ENCODE results near the gene ARRDC1.

ARRDC1 gene

DNA sequence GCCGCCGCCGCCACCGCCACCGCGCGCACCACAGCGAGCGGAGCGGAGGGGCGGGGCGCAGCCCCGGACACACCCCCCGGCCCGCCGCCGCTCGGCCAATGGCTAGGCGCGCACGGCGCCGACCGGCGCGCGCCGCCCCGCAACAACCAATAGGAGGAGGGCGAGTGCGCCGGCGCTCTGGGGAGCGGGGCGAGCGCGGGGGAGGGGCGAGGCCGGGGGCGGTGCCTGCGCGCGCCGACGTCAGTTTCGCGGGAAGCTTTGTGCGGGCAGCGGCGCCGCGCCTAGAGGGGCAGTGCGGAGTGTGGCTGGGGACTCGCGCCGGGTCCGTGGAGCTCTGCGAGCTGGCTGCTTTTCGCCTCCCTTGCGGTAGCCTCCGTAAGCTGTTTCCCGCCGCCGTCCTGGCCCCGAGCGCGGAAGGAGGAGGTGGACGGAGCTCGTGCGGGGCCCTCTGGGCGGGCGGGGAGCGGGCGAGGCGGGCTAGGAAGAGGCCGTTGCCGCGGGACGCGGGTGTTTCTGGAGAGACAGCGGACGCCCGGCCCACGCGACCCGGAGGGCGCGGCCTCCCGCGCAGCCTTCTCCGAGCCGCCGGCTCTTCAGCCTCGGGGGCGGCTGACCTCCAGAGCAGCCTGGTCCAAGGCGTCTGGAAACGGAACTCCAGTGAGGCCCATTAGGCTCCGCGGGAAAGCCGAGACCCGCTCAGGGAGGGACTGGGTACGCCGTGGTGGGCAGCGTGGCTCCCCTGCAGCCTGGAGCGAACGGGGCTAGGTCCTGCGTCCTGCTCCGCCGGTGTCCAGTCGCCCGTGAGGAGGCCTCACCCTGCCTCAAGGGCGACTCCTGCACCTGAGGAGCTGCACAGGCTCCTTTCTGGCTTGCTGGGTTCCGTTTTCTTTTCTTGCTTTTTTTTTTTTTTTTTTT, 14.8 kb upstream of the ARRDC1 start, which contains the start of gene ZMYND19 (continued):
- TF ChIP-seq, protein P1, sequence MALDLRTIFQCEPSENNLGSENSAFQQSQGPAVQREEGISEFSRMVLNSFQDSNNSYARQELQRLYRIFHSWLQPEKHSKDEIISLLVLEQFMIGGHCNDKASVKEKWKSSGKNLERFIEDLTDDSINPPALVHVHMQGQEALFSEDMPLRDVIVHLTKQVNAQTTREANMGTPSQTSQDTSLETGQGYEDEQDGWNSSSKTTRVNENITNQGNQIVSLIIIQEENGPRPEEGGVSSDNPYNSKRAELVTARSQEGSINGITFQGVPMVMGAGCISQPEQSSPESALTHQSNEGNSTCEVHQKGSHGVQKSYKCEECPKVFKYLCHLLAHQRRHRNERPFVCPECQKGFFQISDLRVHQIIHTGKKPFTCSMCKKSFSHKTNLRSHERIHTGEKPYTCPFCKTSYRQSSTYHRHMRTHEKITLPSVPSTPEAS (tag by site-specific recombination; IDR thresholded peaks at IDR 0.05), result no peak
- TF ChIP-seq ZNF114 (tag by site-specific recombination; IDR thresholded peaks at IDR 0.05) (no peak), MEIS1 (CRISPR knock-in tag; IDR thresholded peaks at IDR 0.05; ENCODE audit: borderline replicate concordance) (no peak), ZNF366 (tag by site-specific recombination; conservative IDR thresholded peaks at IDR 0.05) (no peak), ZBTB20 (tag by site-specific recombination; IDR thresholded peaks at IDR 0.05) (peak; percentile 65; the same call in 1 of the 2 replicates), ZNF785 (tag by site-specific recombination; IDR thresholded peaks at IDR 0.05) (peak; percentile 52; the same call in 1 of the 2 replicates), ZNF585B (tag by site-specific recombination; IDR thresholded peaks at IDR 0.05) (no peak), ZNF223 (tag by site-specific recombination; IDR thresholded peaks at IDR 0.05) (no peak), ZNF76 (tag by site-specific recombination; IDR thresholded peaks at IDR 0.05; ENCODE audit: borderline replicate concordance, low read depth) (peak; percentile 63; the same call in 1 of the 2 replicates), SP2 (tag by site-specific recombination; IDR thresholded peaks at IDR 0.05) (peak; percentile 68), ZNF664 (tag by site-specific recombination; IDR thresholded peaks at IDR 0.05) (no peak), KLF9 (tag by site-specific recombination; IDR thresholded peaks at IDR 0.05; ENCODE audit: low read depth) (peak; percentile 65; the same call in 1 of the 2 replicates), ZNF571 (tag by site-specific recombination; IDR thresholded peaks at IDR 0.05) (no peak), ZNF560 (tag by site-specific recombination; IDR thresholded peaks at IDR 0.05; ENCODE audit: borderline replicate concordance) (no peak), ZNF211 (tag by site-specific recombination; IDR thresholded peaks at IDR 0.05; ENCODE audit: low read depth) (no peak), ZNF175 (tag by site-specific recombination; IDR thresholded peaks at IDR 0.05) (no peak)
- TF ChIP-seq, protein P2, sequence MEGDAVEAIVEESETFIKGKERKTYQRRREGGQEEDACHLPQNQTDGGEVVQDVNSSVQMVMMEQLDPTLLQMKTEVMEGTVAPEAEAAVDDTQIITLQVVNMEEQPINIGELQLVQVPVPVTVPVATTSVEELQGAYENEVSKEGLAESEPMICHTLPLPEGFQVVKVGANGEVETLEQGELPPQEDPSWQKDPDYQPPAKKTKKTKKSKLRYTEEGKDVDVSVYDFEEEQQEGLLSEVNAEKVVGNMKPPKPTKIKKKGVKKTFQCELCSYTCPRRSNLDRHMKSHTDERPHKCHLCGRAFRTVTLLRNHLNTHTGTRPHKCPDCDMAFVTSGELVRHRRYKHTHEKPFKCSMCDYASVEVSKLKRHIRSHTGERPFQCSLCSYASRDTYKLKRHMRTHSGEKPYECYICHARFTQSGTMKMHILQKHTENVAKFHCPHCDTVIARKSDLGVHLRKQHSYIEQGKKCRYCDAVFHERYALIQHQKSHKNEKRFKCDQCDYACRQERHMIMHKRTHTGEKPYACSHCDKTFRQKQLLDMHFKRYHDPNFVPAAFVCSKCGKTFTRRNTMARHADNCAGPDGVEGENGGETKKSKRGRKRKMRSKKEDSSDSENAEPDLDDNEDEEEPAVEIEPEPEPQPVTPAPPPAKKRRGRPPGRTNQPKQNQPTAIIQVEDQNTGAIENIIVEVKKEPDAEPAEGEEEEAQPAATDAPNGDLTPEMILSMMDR (tag by site-specific recombination; IDR thresholded peaks at IDR 0.05), result peak; percentile 25
- TF ChIP-seq, protein P3, sequence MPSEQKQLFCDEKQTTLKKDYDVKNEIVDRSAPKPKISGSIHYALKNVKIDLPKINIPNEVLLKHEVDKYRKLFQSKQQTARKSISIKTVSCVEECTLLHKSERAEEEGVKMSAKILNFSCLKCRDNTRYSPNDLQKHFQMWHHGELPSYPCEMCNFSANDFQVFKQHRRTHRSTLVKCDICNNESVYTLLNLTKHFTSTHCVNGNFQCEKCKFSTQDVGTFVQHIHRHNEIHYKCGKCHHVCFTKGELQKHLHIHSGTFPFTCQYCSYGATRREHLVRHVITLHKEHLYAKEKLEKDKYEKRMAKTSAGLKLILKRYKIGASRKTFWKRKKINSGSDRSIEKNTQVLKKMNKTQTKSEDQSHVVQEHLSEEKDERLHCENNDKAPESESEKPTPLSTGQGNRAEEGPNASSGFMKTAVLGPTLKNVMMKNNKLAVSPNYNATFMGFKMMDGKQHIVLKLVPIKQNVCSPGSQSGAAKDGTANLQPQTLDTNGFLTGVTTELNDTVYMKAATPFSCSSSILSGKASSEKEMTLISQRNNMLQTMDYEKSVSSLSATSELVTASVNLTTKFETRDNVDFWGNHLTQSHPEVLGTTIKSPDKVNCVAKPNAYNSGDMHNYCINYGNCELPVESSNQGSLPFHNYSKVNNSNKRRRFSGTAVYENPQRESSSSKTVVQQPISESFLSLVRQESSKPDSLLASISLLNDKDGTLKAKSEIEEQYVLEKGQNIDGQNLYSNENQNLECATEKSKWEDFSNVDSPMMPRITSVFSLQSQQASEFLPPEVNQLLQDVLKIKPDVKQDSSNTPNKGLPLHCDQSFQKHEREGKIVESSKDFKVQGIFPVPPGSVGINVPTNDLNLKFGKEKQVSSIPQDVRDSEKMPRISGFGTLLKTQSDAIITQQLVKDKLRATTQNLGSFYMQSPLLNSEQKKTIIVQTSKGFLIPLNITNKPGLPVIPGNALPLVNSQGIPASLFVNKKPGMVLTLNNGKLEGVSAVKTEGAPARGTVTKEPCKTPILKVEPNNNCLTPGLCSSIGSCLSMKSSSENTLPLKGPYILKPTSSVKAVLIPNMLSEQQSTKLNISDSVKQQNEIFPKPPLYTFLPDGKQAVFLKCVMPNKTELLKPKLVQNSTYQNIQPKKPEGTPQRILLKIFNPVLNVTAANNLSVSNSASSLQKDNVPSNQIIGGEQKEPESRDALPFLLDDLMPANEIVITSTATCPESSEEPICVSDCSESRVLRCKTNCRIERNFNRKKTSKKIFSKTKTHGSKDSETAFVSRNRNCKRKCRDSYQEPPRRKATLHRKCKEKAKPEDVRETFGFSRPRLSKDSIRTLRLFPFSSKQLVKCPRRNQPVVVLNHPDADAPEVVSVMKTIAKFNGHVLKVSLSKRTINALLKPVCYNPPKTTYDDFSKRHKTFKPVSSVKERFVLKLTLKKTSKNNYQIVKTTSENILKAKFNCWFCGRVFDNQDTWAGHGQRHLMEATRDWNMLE (tag by site-specific recombination; conservative IDR thresholded peaks at IDR 0.05; ENCODE audit: low read depth), result no peak
- TF ChIP-seq, protein P4, sequence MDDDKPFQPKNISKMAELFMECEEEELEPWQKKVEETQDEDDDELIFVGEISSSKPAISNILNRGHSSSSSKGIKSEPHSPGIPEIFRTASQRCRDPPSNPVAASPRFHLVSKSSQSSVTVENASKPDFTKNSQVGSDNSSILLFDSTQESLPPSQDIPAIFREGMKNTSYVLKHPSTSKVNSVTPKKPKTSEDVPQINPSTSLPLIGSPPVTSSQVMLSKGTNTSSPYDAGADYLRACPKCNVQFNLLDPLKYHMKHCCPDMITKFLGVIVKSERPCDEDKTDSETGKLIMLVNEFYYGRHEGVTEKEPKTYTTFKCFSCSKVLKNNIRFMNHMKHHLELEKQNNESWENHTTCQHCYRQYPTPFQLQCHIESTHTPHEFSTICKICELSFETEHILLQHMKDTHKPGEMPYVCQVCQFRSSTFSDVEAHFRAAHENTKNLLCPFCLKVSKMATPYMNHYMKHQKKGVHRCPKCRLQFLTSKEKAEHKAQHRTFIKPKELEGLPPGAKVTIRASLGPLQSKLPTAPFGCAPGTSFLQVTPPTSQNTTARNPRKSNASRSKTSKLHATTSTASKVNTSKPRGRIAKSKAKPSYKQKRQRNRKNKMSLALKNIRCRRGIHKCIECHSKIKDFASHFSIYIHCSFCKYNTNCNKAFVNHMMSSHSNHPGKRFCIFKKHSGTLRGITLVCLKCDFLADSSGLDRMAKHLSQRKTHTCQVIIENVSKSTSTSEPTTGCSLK (tag by site-specific recombination; IDR thresholded peaks at IDR 0.05), result no peak
- TF ChIP-seq, protein P5, sequence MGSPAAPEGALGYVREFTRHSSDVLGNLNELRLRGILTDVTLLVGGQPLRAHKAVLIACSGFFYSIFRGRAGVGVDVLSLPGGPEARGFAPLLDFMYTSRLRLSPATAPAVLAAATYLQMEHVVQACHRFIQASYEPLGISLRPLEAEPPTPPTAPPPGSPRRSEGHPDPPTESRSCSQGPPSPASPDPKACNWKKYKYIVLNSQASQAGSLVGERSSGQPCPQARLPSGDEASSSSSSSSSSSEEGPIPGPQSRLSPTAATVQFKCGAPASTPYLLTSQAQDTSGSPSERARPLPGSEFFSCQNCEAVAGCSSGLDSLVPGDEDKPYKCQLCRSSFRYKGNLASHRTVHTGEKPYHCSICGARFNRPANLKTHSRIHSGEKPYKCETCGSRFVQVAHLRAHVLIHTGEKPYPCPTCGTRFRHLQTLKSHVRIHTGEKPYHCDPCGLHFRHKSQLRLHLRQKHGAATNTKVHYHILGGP (tag by site-specific recombination; IDR thresholded peaks at IDR 0.05), result no peak
- TF ChIP-seq, protein P6, sequence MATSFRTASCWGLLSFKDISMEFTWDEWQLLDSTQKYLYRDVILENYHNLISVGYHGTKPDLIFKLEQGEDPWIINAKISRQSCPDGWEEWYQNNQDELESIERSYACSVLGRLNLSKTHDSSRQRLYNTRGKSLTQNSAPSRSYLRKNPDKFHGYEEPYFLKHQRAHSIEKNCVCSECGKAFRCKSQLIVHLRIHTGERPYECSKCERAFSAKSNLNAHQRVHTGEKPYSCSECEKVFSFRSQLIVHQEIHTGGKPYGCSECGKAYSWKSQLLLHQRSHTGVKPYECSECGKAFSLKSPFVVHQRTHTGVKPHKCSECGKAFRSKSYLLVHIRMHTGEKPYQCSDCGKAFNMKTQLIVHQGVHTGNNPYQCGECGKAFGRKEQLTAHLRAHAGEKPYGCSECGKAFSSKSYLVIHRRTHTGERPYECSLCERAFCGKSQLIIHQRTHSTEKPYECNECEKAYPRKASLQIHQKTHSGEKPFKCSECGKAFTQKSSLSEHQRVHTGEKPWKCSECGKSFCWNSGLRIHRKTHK (tag by site-specific recombination; IDR thresholded peaks at IDR 0.05), result no peak
